GM23338 (cell line): ENCODE measurements around the gene RCL1. TPM values are rescaled to one million over a fixed set of nuclear protein-coding genes. Genes with fewer than 3 reads are reported as not detected.

Experiments used
- ATAC-seq: fragments of 200-7000 bp; cut with Tn5 transposase; 3 replicates; pipeline ENCODE4 v1.9.1; 2020
- DNase-seq: peaks from one replicate; pipeline ENCODE4 v3.0.0-alpha.2; 2015; ENCODE audit warnings: low spot score
- H2AFZ ChIP-seq: fragments of 200-600 bp; sonication (generic); 2 replicates; pipeline ENCODE4 v1.8.0; 2016; ENCODE audit warnings: antibody characterized with exemption, mild to moderate bottlenecking, moderate library complexity
- H3F3A ChIP-seq: fragments of 200-600 bp; sonication (generic); replicated peaks from 2 replicates; pipeline ENCODE4 v1.8.0; 2017; ENCODE audit warnings: antibody characterized with exemption, mixed run types, low read depth
- H3K27ac ChIP-seq: fragments of 200-600 bp; sonication (generic); 2 replicates; pipeline ENCODE4 v1.6.1; 2016; ENCODE audit warnings: low read depth
- H3K27me3 ChIP-seq: fragments of 200-600 bp; sonication (generic); 2 replicates; pipeline ENCODE4 v1.8.0; 2016; ENCODE audit warnings: mild to moderate bottlenecking, mixed run types, moderate library complexity; ENCODE audit not compliant: insufficient read depth
- H3K36me3 ChIP-seq: fragments of 200-600 bp; sonication (generic); 2 replicates; pipeline ENCODE4 v1.8.0; 2016; ENCODE audit warnings: mild to moderate bottlenecking; ENCODE audit not compliant: insufficient read depth
- H3K4me1 ChIP-seq: fragments of 200-600 bp; sonication (generic); 2 replicates; pipeline ENCODE4 v1.8.0; 2016; ENCODE audit warnings: mild to moderate bottlenecking, moderate library complexity; ENCODE audit not compliant: insufficient read depth
- H3K4me2 ChIP-seq: fragments of 200-600 bp; sonication (generic); 2 replicates; pipeline ENCODE4 v1.7.1; 2017; ENCODE audit warnings: mixed run types
- H3K4me3 ChIP-seq: fragments of 200-600 bp; sonication (generic); 2 replicates; pipeline ENCODE4 v1.6.1; 2016; ENCODE audit warnings: mixed run types
- H3K79me2 ChIP-seq: fragments of 200-600 bp; sonication (generic); replicated peaks from 2 replicates; pipeline ENCODE4 v1.8.0; 2017; ENCODE audit warnings: mild to moderate bottlenecking; ENCODE audit not compliant: insufficient read depth
- H3K9me2 ChIP-seq: fragments of 200-600 bp; sonication (generic); 2 replicates; pipeline ENCODE4 v1.8.0; 2017; ENCODE audit not compliant: insufficient read depth
- H4K20me1 ChIP-seq: fragments of 200-600 bp; sonication (generic); replicated peaks from 2 replicates; pipeline ENCODE4 v1.8.0; 2017; ENCODE audit warnings: mild to moderate bottlenecking; ENCODE audit not compliant: insufficient read depth
- H3K27ac Mint-ChIP-seq: 2 replicates; pipeline ENCODE4 v1.8.0; 2020; ENCODE audit warnings: inconsistent platforms, mild to moderate bottlenecking, moderate library complexity, mixed read lengths
- H3K27me3 Mint-ChIP-seq: 3 replicates; pipeline ENCODE4 v1.8.0; 2022; ENCODE audit warnings: low read depth, mild to moderate bottlenecking, moderate library complexity, mixed read lengths, inconsistent platforms; ENCODE audit not compliant: insufficient read depth, poor library complexity
- H3K36me3 Mint-ChIP-seq: 3 replicates; pipeline ENCODE4 v1.8.0; 2021; ENCODE audit warnings: low read depth, mild to moderate bottlenecking, inconsistent platforms, moderate library complexity, mixed read lengths
- H3K4me1 Mint-ChIP-seq: 3 replicates; pipeline ENCODE4 v1.8.0; 2020; ENCODE audit warnings: mild to moderate bottlenecking, inconsistent platforms, mixed read lengths
- H3K4me3 Mint-ChIP-seq: 3 replicates; pipeline ENCODE4 v1.8.0; 2021; ENCODE audit warnings: moderate library complexity, mild to moderate bottlenecking, inconsistent platforms, mixed read lengths
- H3K9me3 Mint-ChIP-seq: 3 replicates; pipeline ENCODE4 v1.8.0; 2020; ENCODE audit warnings: moderate library complexity, mild to moderate bottlenecking, inconsistent platforms, mixed read lengths
- CREB1 ChIP-seq: fragments of 250-450 bp; sonication (Bioruptor Pico); IDR thresholded peaks from 2 replicates; pipeline ENCODE4 v1.5.0; 2020; ENCODE audit warnings: low read depth, mild to moderate bottlenecking, moderate library complexity
- EZH2 ChIP-seq: fragments of 200-600 bp; sonication (generic); IDR thresholded peaks from one replicate; pipeline ENCODE4 v1.8.0; 2017; ENCODE audit warnings: antibody characterized with exemption, mild to moderate bottlenecking, low read depth; ENCODE audit not compliant: unreplicated experiment
- EZH2phosphoT487 ChIP-seq: fragments of 200-600 bp; sonication (generic); IDR thresholded peaks from one replicate; pipeline ENCODE4 v1.8.1; 2018; ENCODE audit warnings: antibody characterized with exemption; ENCODE audit not compliant: unreplicated experiment
- JUNB ChIP-seq: IDR thresholded peaks from one replicate; pipeline ENCODE4 v1.6.1; 2016; ENCODE audit warnings: antibody characterized with exemption; ENCODE audit not compliant: unreplicated experiment
- NANOG ChIP-seq: IDR thresholded peaks from 2 replicates; pipeline ENCODE4 v1.6.1; 2016; ENCODE audit warnings: antibody characterized with exemption, borderline replicate concordance
- POLR2AphosphoS5 ChIP-seq: IDR thresholded peaks from 2 replicates; pipeline ENCODE4 v1.6.1; 2016; ENCODE audit warnings: antibody characterized with exemption, low read depth
- STAT1 ChIP-seq: IDR thresholded peaks from one replicate; pipeline ENCODE4 v1.6.1; 2016; ENCODE audit warnings: antibody characterized with exemption; ENCODE audit not compliant: unreplicated experiment
- ZNF114 ChIP-seq: fragments of 250-450 bp; sonication (Bioruptor Pico); IDR thresholded peaks from 2 replicates; pipeline ENCODE4 v1.5.0; 2020; ENCODE audit warnings: mild to moderate bottlenecking, moderate library complexity
- ZNF331 ChIP-seq: fragments of 250-450 bp; sonication (Bioruptor Pico); IDR thresholded peaks from 2 replicates; pipeline ENCODE4 v1.5.0; 2020; ENCODE audit warnings: low read depth, mild to moderate bottlenecking, moderate library complexity
- polyA plus RNA-seq: library from polyadenylated mRNA; unstranded; fragments of >200 nt; fragmentation: Nextera tagmentation; extraction: Ambion mirVana; gene quantifications from 2 replicates; pipeline ENCODE4 v1.2.1, GENCODE V29; 2016
- total RNA-seq: library from RNA; depleted of rRNA; stranded (reverse); fragments of >200 nt; shearing (Covaris generic); gene quantifications from 2 replicates; pipeline ENCODE4 v1.2.3, GENCODE V29; 2014
- TF ChIP-seq, protein P1 (sequence below): IDR thresholded peaks from 2 replicates; pipeline ENCODE4 v1.6.1; 2016; ENCODE audit warnings: antibody characterized with exemption
- TF ChIP-seq, protein P2 (sequence below), 2 experiments: fragments of 200-600 bp in 1 of 2; sonication (generic) in 1 of 2; conservative IDR thresholded peaks; 2 replicates each; pipeline versions ENCODE4 v1.5.1 to v1.6.1; 2016 to 2017; ENCODE audit warnings: antibody characterized with exemption in 2 of 2, low read depth in 2 of 2, mild to moderate bottlenecking in 2 of 2, moderate library complexity in 1 of 2
- TF ChIP-seq, protein P3 (sequence below): fragments of 250-450 bp; sonication (Bioruptor Pico); IDR thresholded peaks from 2 replicates; pipeline ENCODE4 v1.5.0; 2020; ENCODE audit warnings: mild to moderate bottlenecking, moderate library complexity
- TF ChIP-seq, protein P4 (sequence below): IDR thresholded peaks from one replicate; pipeline ENCODE4 v1.6.1; 2018; ENCODE audit warnings: antibody characterized with exemption; ENCODE audit not compliant: unreplicated experiment

The RCL1 gene
- total and polyA plus RNA-seq, 2 experiments from 2014 or later = 19.3 to 41.2 TPM

DNA sequence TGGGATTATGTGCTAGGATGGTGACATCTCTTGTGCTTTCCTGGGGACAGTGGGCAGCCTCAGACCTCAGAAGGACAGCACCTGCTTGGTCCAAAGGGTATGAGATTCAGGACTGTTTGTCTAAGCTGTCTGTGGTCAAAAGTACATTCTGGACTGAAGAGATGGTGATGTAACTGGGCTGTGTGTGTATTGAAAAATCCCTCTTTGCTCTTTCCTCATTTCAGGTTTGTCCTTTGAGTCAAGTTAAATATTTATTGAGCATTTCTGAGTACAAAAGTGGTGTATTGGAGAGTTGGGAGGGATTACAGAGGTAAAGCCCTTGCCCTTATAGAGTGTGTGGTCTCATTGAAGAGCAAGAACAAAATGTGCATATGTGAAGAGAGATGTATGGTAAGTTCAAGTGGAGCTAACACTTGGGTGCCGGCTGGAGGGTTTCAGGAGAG lies 46.7 kb downstream of the RCL1 start:
- no peak overlapping the region for H2AFZ ChIP-seq
- H3K9me2 ChIP-seq = no peaks in the 10 kb centered on the region
- H3K4me1 ChIP-seq = no peaks in the 10 kb centered on the region
- no peaks in the 10 kb centered on the region for H3K27me3 ChIP-seq
- no peak overlapping the region for H3K4me3 ChIP-seq
- Mint-ChIP-seq H3K36me3 (peaks cover 22% of the 10 kb centered on the region), H3K27me3 (peaks cover 5% of the 10 kb centered on the region), H3K27ac (no peak overlapping the region), H3K9me3 (no peaks in the 10 kb centered on the region), H3K4me3 (no peak overlapping the region), H3K4me1 (peaks cover 11% of the 10 kb centered on the region)
- ATAC-seq = no peak
- DNase-seq = no peak
- peaks cover 24% of the 10 kb centered on the region for H3K79me2 ChIP-seq
- peaks cover 18% of the 10 kb centered on the region for H4K20me1 ChIP-seq
- H3K36me3 ChIP-seq = peaks cover 9% of the 10 kb centered on the region
- H3F3A ChIP-seq = no peaks in the 10 kb centered on the region
- no peak for TF ChIP-seq NANOG
- TF ChIP-seq CREB1 (CRISPR knock-in tag) = no peak
- TF ChIP-seq, protein P1, sequence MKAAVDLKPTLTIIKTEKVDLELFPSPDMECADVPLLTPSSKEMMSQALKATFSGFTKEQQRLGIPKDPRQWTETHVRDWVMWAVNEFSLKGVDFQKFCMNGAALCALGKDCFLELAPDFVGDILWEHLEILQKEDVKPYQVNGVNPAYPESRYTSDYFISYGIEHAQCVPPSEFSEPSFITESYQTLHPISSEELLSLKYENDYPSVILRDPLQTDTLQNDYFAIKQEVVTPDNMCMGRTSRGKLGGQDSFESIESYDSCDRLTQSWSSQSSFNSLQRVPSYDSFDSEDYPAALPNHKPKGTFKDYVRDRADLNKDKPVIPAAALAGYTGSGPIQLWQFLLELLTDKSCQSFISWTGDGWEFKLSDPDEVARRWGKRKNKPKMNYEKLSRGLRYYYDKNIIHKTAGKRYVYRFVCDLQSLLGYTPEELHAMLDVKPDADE = no peak
- no peak for TF ChIP-seq JUNB
- no peak for TF ChIP-seq EZH2phosphoT487
- TF ChIP-seq, protein P2, sequence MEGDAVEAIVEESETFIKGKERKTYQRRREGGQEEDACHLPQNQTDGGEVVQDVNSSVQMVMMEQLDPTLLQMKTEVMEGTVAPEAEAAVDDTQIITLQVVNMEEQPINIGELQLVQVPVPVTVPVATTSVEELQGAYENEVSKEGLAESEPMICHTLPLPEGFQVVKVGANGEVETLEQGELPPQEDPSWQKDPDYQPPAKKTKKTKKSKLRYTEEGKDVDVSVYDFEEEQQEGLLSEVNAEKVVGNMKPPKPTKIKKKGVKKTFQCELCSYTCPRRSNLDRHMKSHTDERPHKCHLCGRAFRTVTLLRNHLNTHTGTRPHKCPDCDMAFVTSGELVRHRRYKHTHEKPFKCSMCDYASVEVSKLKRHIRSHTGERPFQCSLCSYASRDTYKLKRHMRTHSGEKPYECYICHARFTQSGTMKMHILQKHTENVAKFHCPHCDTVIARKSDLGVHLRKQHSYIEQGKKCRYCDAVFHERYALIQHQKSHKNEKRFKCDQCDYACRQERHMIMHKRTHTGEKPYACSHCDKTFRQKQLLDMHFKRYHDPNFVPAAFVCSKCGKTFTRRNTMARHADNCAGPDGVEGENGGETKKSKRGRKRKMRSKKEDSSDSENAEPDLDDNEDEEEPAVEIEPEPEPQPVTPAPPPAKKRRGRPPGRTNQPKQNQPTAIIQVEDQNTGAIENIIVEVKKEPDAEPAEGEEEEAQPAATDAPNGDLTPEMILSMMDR (conservative IDR thresholded peaks at IDR 0.05; ENCODE audit: low read depth in 2 of 2) = no peak
- no peak for TF ChIP-seq STAT1
- no peak for TF ChIP-seq EZH2
- no peak for TF ChIP-seq POLR2AphosphoS5
- TF ChIP-seq, protein P3, sequence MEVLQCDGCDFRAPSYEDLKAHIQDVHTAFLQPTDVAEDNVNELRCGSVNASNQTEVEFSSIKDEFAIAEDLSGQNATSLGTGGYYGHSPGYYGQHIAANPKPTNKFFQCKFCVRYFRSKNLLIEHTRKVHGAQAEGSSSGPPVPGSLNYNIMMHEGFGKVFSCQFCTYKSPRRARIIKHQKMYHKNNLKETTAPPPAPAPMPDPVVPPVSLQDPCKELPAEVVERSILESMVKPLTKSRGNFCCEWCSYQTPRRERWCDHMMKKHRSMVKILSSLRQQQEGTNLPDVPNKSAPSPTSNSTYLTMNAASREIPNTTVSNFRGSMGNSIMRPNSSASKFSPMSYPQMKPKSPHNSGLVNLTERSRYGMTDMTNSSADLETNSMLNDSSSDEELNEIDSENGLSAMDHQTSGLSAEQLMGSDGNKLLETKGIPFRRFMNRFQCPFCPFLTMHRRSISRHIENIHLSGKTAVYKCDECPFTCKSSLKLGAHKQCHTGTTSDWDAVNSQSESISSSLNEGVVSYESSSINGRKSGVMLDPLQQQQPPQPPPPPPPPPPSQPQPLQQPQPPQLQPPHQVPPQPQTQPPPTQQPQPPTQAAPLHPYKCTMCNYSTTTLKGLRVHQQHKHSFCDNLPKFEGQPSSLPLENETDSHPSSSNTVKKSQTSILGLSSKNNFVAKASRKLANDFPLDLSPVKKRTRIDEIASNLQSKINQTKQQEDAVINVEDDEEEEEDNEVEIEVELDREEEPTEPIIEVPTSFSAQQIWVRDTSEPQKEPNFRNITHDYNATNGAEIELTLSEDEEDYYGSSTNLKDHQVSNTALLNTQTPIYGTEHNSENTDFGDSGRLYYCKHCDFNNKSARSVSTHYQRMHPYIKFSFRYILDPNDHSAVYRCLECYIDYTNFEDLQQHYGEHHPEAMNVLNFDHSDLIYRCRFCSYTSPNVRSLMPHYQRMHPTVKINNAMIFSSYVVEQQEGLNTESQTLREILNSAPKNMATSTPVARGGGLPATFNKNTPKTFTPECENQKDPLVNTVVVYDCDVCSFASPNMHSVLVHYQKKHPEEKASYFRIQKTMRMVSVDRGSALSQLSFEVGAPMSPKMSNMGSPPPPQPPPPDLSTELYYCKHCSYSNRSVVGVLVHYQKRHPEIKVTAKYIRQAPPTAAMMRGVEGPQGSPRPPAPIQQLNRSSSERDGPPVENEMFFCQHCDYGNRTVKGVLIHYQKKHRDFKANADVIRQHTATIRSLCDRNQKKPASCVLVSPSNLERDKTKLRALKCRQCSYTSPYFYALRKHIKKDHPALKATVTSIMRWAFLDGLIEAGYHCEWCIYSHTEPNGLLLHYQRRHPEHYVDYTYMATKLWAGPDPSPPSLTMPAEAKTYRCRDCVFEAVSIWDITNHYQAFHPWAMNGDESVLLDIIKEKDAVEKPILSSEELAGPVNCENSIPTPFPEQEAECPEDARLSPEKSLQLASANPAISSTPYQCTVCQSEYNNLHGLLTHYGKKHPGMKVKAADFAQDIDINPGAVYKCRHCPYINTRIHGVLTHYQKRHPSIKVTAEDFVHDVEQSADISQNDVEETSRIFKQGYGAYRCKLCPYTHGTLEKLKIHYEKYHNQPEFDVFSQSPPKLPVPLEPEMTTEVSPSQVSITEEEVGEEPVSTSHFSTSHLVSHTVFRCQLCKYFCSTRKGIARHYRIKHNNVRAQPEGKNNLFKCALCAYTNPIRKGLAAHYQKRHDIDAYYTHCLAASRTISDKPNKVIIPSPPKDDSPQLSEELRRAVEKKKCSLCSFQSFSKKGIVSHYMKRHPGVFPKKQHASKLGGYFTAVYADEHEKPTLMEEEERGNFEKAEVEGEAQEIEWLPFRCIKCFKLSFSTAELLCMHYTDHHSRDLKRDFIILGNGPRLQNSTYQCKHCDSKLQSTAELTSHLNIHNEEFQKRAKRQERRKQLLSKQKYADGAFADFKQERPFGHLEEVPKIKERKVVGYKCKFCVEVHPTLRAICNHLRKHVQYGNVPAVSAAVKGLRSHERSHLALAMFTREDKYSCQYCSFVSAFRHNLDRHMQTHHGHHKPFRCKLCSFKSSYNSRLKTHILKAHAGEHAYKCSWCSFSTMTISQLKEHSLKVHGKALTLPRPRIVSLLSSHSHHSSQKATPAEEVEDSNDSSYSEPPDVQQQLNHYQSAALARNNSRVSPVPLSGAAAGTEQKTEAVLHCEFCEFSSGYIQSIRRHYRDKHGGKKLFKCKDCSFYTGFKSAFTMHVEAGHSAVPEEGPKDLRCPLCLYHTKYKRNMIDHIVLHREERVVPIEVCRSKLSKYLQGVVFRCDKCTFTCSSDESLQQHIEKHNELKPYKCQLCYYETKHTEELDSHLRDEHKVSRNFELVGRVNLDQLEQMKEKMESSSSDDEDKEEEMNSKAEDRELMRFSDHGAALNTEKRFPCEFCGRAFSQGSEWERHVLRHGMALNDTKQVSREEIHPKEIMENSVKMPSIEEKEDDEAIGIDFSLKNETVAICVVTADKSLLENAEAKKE = no peak
- TF ChIP-seq, protein P4, sequence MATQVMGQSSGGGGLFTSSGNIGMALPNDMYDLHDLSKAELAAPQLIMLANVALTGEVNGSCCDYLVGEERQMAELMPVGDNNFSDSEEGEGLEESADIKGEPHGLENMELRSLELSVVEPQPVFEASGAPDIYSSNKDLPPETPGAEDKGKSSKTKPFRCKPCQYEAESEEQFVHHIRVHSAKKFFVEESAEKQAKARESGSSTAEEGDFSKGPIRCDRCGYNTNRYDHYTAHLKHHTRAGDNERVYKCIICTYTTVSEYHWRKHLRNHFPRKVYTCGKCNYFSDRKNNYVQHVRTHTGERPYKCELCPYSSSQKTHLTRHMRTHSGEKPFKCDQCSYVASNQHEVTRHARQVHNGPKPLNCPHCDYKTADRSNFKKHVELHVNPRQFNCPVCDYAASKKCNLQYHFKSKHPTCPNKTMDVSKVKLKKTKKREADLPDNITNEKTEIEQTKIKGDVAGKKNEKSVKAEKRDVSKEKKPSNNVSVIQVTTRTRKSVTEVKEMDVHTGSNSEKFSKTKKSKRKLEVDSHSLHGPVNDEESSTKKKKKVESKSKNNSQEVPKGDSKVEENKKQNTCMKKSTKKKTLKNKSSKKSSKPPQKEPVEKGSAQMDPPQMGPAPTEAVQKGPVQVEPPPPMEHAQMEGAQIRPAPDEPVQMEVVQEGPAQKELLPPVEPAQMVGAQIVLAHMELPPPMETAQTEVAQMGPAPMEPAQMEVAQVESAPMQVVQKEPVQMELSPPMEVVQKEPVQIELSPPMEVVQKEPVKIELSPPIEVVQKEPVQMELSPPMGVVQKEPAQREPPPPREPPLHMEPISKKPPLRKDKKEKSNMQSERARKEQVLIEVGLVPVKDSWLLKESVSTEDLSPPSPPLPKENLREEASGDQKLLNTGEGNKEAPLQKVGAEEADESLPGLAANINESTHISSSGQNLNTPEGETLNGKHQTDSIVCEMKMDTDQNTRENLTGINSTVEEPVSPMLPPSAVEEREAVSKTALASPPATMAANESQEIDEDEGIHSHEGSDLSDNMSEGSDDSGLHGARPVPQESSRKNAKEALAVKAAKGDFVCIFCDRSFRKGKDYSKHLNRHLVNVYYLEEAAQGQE = no peak
- TF ChIP-seq ZNF331 (CRISPR knock-in tag) = no peak
- TF ChIP-seq ZNF114 (CRISPR knock-in tag) = no peak
- H3K27ac ChIP-seq = no peak overlapping the region; the same call in 1 of the 2 replicates
- H3K4me2 ChIP-seq = no peak overlapping the region
